GM13976 (cell line): Measurements from ENCODE around the gene UBXN6.

Experiments used
- DNase-seq: peaks from one replicate; pipeline ENCODE4 v3.0.0; 2012; ENCODE audit warnings: low spot score
- CTCF ChIP-seq: IDR thresholded peaks from 2 replicates; pipeline ENCODE4 v1.5.1; 2012; ENCODE audit warnings: borderline replicate concordance, mild to moderate bottlenecking; ENCODE audit not compliant: insufficient read depth; ENCODE audit errors: extremely low read depth, missing control alignments, control extremely low read depth
- in situ Hi-C: fragments of 300-500 bp; cut with MboI; formaldehyde crosslinking; loops from one replicate; pipeline ENCODE4 v1.12.0; 2022; ENCODE audit warnings: low sequenced_read_pairs, mixed read lengths, inconsistent platforms; ENCODE audit not compliant: unreplicated experiment

UBXN6 gene

GRCh38 chr19:4430760-4431159 lies 26.8 kb downstream of the UBXN6 start:
- in situ Hi-C loops, result no loop called here
- no peak for TF ChIP-seq CTCF
- DNase-seq, result no peak

GRCh38 chr19:4429771-4430171 lies 27.8 kb downstream of the UBXN6 start:
- no peak for TF ChIP-seq CTCF
- in situ Hi-C loops, result no loop called here
- no peak for DNase-seq

GRCh38 chr19:4429256-4429655 lies 28.3 kb downstream of the UBXN6 start:
- DNase-seq, result no peak
- in situ Hi-C loops, result no loop called here
- TF ChIP-seq CTCF, result no peak

- no peak for TF ChIP-seq CTCF
- in situ Hi-C loops, result no loop called here
- DNase-seq, result no peak
Measured at GRCh38 chr19:4428326-4428975, 29.1 kb downstream of the UBXN6 start.

GRCh38 chr19:4425537-4425936 lies 32.1 kb downstream of the UBXN6 start:
- DNase-seq, result no peak
- TF ChIP-seq CTCF, result no peak
- in situ Hi-C loops, result no loop called here

GRCh38 chr19:4423416-4424126 lies 34.0 kb downstream of the UBXN6 start:
- DNase-seq, result no peak
- no peak for TF ChIP-seq CTCF
- in situ Hi-C loops, result no loop called here
